Measurements from ENCODE around the gene HOXD9. TPM values are rescaled to one million over a fixed set of nuclear protein-coding genes. Genes with fewer than 3 reads are reported as not detected.
A peak's percentile ranks its signal among the peaks of the same experiment; 100 is the strongest.

Gene HOXD9
- total and polyA plus RNA-seq, 2 of the 8 experiments (the other 6 are each of a cell fraction or from before 2014, with no cell fraction given) = not detected

GRCh38 chr2:176156807-176157498 lies 34.4 kb downstream of the HOXD9 start, which contains the start of gene HOXD3:
Gene HOXD3, plus strand, starts transcription at chr2:176157307. Its CDS starts 11,808 bp downstream, at chr2:176169115.
- Histone ChIP-seq H3K27ac (ENCODE audit: low read depth, low read length) (no peak within 1 kb of the TSS), H3K23me2 (ENCODE audit: low read depth, low read length) (no peaks in the 10 kb centered on the region), H4K20me1 (replicated peaks in 1 of 2; ENCODE audit: control insufficient read depth in 1 of 2, insufficient read depth in 2 of 2, low read length in 2 of 2) (peaks cover 23 to 43% of the 10 kb centered on the region in 2 experiments), H2AK5ac (ENCODE audit: low read depth, low read length) (no peak within 1 kb of the TSS), H4K8ac (ENCODE audit: extremely low read depth, insufficient read depth, low read length) (no peak within 1 kb of the TSS), H3K4me2 (ENCODE audit: insufficient read depth in 1 of 2, low read depth in 2 of 2, low read length in 2 of 2) (no peak within 1 kb of the TSS), H2BK5ac (ENCODE audit: low read depth, low read length) (no peak within 1 kb of the TSS), H3K9ac (replicated peaks in 1 of 4; ENCODE audit: extremely low read depth in 1 of 4, low read depth in 3 of 4, low read length in 3 of 4) (no peak within 1 kb of the TSS), H3K4ac (replicated peaks; ENCODE audit: insufficient read length, low read depth, low read length) (no peak within 1 kb of the TSS), H3K4me1 (replicated peaks in 1 of 4; ENCODE audit: control insufficient read depth in 3 of 4, insufficient read depth in 4 of 4, low read length in 3 of 4) (peaks cover 0 to 12% (median 7%) of the 10 kb centered on the region in 4 experiments; a peak in 5 of 7 replicates), H2AFZ (ENCODE audit: low read length) (no peak within 1 kb of the TSS), H3K18ac (ENCODE audit: extremely low read depth, low read length) (no peak within 1 kb of the TSS), H3K9me3 (ENCODE audit: insufficient read depth in 2 of 2, low read depth in 1 of 2, low read length in 1 of 2) (no peaks in the 10 kb centered on the region), H4K91ac (replicated peaks; ENCODE audit: insufficient read length, low read length) (no peak within 1 kb of the TSS), H3K23ac (ENCODE audit: insufficient read length) (no peak within 1 kb of the TSS), H3K27me3 (replicated peaks in 1 of 4; ENCODE audit: control insufficient read depth in 3 of 4, extremely low read depth in 1 of 4, insufficient read depth in 3 of 4, low read length in 3 of 4) (peaks cover 98 to 100% (median 100%) of the 10 kb centered on the region in 4 experiments), H3K14ac (ENCODE audit: insufficient read length) (no peak within 1 kb of the TSS), H3K79me1 (ENCODE audit: low read depth, low read length) (no peaks in the 10 kb centered on the region), H3K4me3 (ENCODE audit: extremely low read depth in 1 of 4, insufficient read depth in 2 of 4, low read depth in 3 of 4, low read length in 4 of 4) (no peak within 1 kb of the TSS; a peak in 1 of 8 replicates), H3K79me2 (ENCODE audit: control insufficient read depth in 1 of 2, insufficient read depth in 2 of 2, low read length in 2 of 2) (no peaks in the 10 kb centered on the region), H2BK20ac (ENCODE audit: low read length) (no peak within 1 kb of the TSS), H2BK15ac (ENCODE audit: low read length) (no peak within 1 kb of the TSS), H2BK120ac (replicated peaks; ENCODE audit: low read depth, low read length) (no peak within 1 kb of the TSS), H4K5ac (ENCODE audit: insufficient read length, low read depth, low read length) (no peak within 1 kb of the TSS), H3K56ac (replicated peaks; ENCODE audit: insufficient read length, low read depth, low read length) (no peak within 1 kb of the TSS), H2BK12ac (ENCODE audit: low read depth, low read length) (no peak within 1 kb of the TSS), H3K36me3 (ENCODE audit: control insufficient read depth in 2 of 4, insufficient read depth in 4 of 4, low read length in 3 of 4) (peaks cover 0 to 10% (median 0%) of the 10 kb centered on the region in 4 experiments; a peak in 1 of 8 replicates)
- POLR2A ChIA-PET (ENCODE audit: partially characterized antibody) = interaction anchor here (1.4 kb wide), 1 partner anchor 27 kb away, joined by 3 read pairs; no protein-coding TSS in a partner anchor
- TF ChIP-seq YY1 (IDR thresholded peaks at IDR 0.05; ENCODE audit: low read depth, low read length) (peak; percentile 54; the same call in 1 of the 2 replicates), SIRT6 (IDR thresholded peaks at IDR 0.05; ENCODE audit: low read length) (no peak)
- no peak for DNase-seq (ENCODE audit: low read depth in 1 of 2, low spot score in 2 of 2)
- no peak for FAIRE-seq
- CTCF ChIA-PET (ENCODE audit: partially characterized antibody) = interaction anchor here (0.7 to 1.1 kb wide), 2 partner anchors 30 to 861 kb away, joined by 3 to 5 read pairs; no protein-coding TSS in a partner anchor
- 4% methylated on average over 33 of the region's 48 CpGs; no CpG with 5 or more reads in 1 of the 2 experiments for WGBS, 2 experiments (ENCODE audit: extremely low coverage in 1 of 2, insufficient coverage in 1 of 2, insufficient read length in 1 of 2, insufficient replicate concordance in 2 of 2, low coverage in 1 of 2, low lambda C conversion rate in 2 of 2, missing lambda C conversion rate in 1 of 2)
